Spinal cord (tissue), 10 donors: ENCODE data around the gene TIGD1. TPM values are rescaled to one million over a fixed set of nuclear protein-coding genes. Genes with fewer than 3 reads are reported as not detected.

Experiments used
- DNase-seq, 6 donors: peaks; one replicate each; pipeline versions ENCODE4 v3.0.0 to v3.0.0-alpha.2; 2013 to 2015; ENCODE audit warnings: low spot score in 6 of 6, low read depth in 4 of 6
- H3K27ac ChIP-seq: one replicate; pipeline ENCODE4 v1.5.1; 2013; ENCODE audit warnings: low read depth, low read length, control low read depth
- H3K27me3 ChIP-seq: one replicate; pipeline ENCODE4 v1.6.1; 2013; ENCODE audit warnings: low read length; ENCODE audit not compliant: control insufficient read depth, insufficient read depth
- H3K36me3 ChIP-seq: one replicate; pipeline ENCODE4 v1.6.1; 2013; ENCODE audit warnings: low read length; ENCODE audit not compliant: control insufficient read depth, insufficient read depth
- H3K4me1 ChIP-seq: one replicate; pipeline ENCODE4 v1.6.1; 2013; ENCODE audit warnings: low read length; ENCODE audit not compliant: control insufficient read depth, insufficient read depth
- H3K4me3 ChIP-seq: one replicate; pipeline ENCODE4 v1.5.1; 2013; ENCODE audit warnings: low read depth, low read length, control low read depth
- H3K9me3 ChIP-seq: one replicate; pipeline ENCODE4 v1.6.1; 2013; ENCODE audit warnings: low read length; ENCODE audit not compliant: control insufficient read depth, insufficient read depth
- WGBS: methylation state at CpG from one replicate; pipeline ENCODE4 v1.1.5; 2013; ENCODE audit warnings: missing lambda C conversion rate; ENCODE audit not compliant: insufficient coverage; 5-methylcytosine and 5-hydroxymethylcytosine counted together
- long read RNA-seq, 4 donors: transcript quantifications; one replicate each; lab custom pipeline, GENCODE V29; 2026
- polyA plus RNA-seq, 2 donors: library from polyadenylated mRNA; unstranded; fragments of 120-200 nt; gene quantifications; one replicate each; pipeline ENCODE4 v1.2.1, GENCODE V29; 2013; ENCODE audit not compliant: insufficient read length in 2 of 2
- total RNA-seq, 2 donors: library from RNA; depleted of rRNA in 1 of 2; stranded (reverse); fragments of 120-200 nt in 1 of 2; fragments of >200 nt in 1 of 2; gene quantifications; one replicate each; pipeline versions ENCODE4 v1.2.3 to v1.2.4, GENCODE V29; 2013 to 2014
- donor health status: healthy.

The TIGD1 gene
- total RNA-seq (10 to 100 TPM in 1 of 2 donors, 1 to 10 TPM in 1; 5.9 to 11.1 TPM), polyA plus RNA-seq (10 to 100 TPM in 1 of 2 donors, 1 to 10 TPM in 1; 9.8 to 10.8 TPM)
- long read RNA-seq, donor 1, partial matches to known transcripts: 0 of 4 reads
- long read RNA-seq, donor 1, other reads (novel, unspliced or antisense): 0 of 4 reads
- long read RNA-seq, donor 2, partial matches to known transcripts: 0 of 1 reads
- long read RNA-seq, donor 2, other reads (novel, unspliced or antisense): 0 of 1 reads
- long read RNA-seq, donor 3, partial matches to known transcripts: 0 of 4 reads
- long read RNA-seq, donor 3, other reads (novel, unspliced or antisense): 0 of 4 reads
- long read RNA-seq, donor 4, transcript TIGD1-201 (1 exons, 2,623 nt): major isoform, 6 of 6 reads
- long read RNA-seq, donor 4, partial matches to known transcripts: 0 of 6 reads
- long read RNA-seq, donor 4, other reads (novel, unspliced or antisense): 0 of 6 reads

- Histone ChIP-seq H3K36me3 (peaks cover 18% of the 10 kb centered on the region), H3K4me1 (peaks cover 14% of the 10 kb centered on the region), H3K9me3 (peaks cover 2% of the 10 kb centered on the region), H3K4me3 (peak within 1 kb of the TSS; percentile 93), H3K27ac (peak within 1 kb of the TSS; percentile 90), H3K27me3 (no peaks in the 10 kb centered on the region)
- DNase-seq: peak; percentile 79 to 97 (median 88)
- under 1% methylated on average over 69 of the region's 81 CpGs for WGBS
Observed at GRCh38 chr2:232550354-232551249, at the start of gene TIGD1, which contains the start of gene EIF4E2. TIGD1 (minus strand) TSS chr2:232550557; CDS start chr2:232549882, 675 bp downstream. EIF4E2 (plus strand) TSS chr2:232550689; CDS start chr2:232550725, 36 bp downstream.

- H3K9me3 ChIP-seq: no peaks in the 10 kb centered on the region
- H3K36me3 ChIP-seq: no peaks in the 10 kb centered on the region
- no peak overlapping the region for H3K27ac ChIP-seq
- no peak overlapping the region for H3K4me3 ChIP-seq
- 91% methylated on average over 4 of the region's 4 CpGs for WGBS
- no peak for DNase-seq
- H3K4me1 ChIP-seq: peaks cover 15% of the 10 kb centered on the region
- no peaks in the 10 kb centered on the region for H3K27me3 ChIP-seq
Observed at GRCh38 chr2:232598293-232598692, 47.9 kb upstream of the TIGD1 start.

GRCh38 chr2:232597362-232598079, 47.2 kb upstream of the TIGD1 start:
- Histone ChIP-seq H3K27me3 (no peaks in the 10 kb centered on the region), H3K27ac (no peak overlapping the region), H3K9me3 (no peaks in the 10 kb centered on the region), H3K36me3 (no peaks in the 10 kb centered on the region), H3K4me1 (peaks cover 15% of the 10 kb centered on the region), H3K4me3 (no peak overlapping the region)
- no peak for DNase-seq
- WGBS: 97% methylated on average over 5 of the region's 7 CpGs

GRCh38 chr2:232593982-232594381, 43.6 kb upstream of the TIGD1 start:
- WGBS: 90% methylated on average over 4 of the region's 7 CpGs
- H3K27ac ChIP-seq: no peak overlapping the region

DNA sequence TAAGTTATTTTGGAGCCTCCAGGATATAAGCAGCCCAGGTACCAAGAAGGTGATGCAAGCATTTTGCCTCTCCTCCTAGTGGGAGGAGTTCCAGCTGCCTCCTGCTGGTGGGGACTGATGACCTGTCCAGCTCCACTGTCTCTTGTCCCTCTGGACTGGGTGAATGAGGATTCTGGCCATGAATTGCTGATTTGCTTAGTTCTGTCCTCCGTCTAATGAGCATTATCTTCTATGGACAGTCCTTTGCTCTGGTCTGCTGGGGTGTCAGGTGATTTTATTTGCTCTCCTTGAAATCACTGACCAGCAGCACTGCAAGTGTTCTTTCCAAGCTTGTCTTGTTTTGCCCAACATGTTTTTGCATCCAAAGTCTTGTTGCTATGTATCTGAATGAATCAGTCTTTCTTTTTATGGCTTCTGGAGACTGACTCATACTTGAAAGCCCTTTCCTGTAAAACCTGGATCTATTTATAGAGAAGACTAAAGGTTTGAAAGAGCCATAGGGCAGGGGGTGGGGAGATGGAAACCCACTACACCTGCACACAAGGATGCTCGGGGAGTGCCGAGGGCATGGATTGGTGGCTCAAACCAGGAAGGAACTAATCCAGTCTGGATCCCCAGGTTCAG, 42.5 kb upstream of the TIGD1 start:
- Histone ChIP-seq H3K27ac (no peak overlapping the region), H3K27me3 (no peaks in the 10 kb centered on the region), H3K36me3 (peaks cover 3% of the 10 kb centered on the region), H3K4me3 (no peak overlapping the region), H3K9me3 (no peaks in the 10 kb centered on the region), H3K4me1 (peaks cover 5% of the 10 kb centered on the region)
- no peak for DNase-seq
- 82% methylated on average over 3 of the region's 3 CpGs for WGBS

More at GRCh38 chr2:232593982-232594381, 43.6 kb upstream of the TIGD1 start:
- Histone ChIP-seq H3K36me3 (no peaks in the 10 kb centered on the region), H3K4me3 (no peak overlapping the region), H3K9me3 (no peaks in the 10 kb centered on the region), H3K27me3 (no peaks in the 10 kb centered on the region), H3K4me1 (peaks cover 5% of the 10 kb centered on the region)
- DNase-seq: no peak

DNA sequence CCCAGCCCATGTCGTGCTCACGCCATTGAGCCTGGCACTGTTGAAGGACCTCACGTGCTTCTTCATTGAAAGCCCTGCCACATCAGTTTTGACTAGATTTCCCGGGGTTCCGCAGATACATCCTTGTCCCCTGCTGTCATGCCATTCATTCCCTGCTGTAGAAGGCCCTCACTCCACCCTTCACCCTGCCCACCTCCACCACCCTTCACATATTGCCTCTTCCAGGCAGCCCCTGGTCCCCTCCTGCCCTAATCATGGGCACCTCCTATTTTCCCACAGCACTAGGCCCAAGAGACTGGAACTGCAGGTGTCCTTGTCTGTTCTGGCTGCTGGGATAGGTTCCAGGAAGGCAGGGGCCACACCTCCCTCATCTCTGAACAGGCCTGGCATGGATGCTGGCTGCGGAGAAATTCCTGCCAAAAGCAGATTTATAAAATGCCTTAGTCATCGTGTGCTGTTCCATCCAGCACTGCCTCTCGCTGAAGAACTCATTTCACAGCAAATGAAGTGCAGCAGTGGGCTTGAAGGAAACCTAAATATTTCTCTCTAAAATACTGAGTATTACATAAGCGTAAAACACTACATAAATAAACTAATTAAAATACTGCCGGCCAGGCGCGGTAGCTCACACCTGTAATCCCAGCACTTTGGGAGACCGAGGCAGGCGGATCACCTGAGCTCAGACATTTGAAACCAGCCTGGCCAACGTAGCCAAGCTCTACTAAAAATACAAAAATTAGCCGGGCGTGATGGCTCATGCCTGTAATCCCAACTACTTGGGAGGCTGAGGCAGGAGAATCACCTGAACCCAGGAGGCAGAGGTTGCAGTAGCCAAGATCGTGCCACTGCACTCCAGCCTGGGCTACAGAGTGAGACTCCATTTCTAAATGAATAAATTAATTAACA, 38.6 kb upstream of the TIGD1 start:
- no peak overlapping the region for H3K27ac ChIP-seq
- peaks cover 3% of the 10 kb centered on the region for H3K36me3 ChIP-seq
- H3K4me1 ChIP-seq: peaks cover 8% of the 10 kb centered on the region
- H3K4me3 ChIP-seq: no peak overlapping the region
- DNase-seq: peak in 2 of 6 donors; percentile 54 to 66
- peaks cover 2% of the 10 kb centered on the region for H3K9me3 ChIP-seq
- 87% methylated on average over 15 of the region's 18 CpGs for WGBS
- H3K27me3 ChIP-seq: no peaks in the 10 kb centered on the region

- no peak for DNase-seq
- peaks cover 3% of the 10 kb centered on the region for H3K36me3 ChIP-seq
- H3K4me3 ChIP-seq: no peak overlapping the region
- H3K9me3 ChIP-seq: peaks cover 2% of the 10 kb centered on the region
- peaks cover 8% of the 10 kb centered on the region for H3K4me1 ChIP-seq
- no peaks in the 10 kb centered on the region for H3K27me3 ChIP-seq
- H3K27ac ChIP-seq: no peak overlapping the region
- 89% methylated on average over 8 of the region's 8 CpGs for WGBS
Observed at GRCh38 chr2:232588031-232588430, 37.7 kb upstream of the TIGD1 start.

GRCh38 chr2:232587512-232587911, 37.2 kb upstream of the TIGD1 start:
- Histone ChIP-seq H3K36me3 (peaks cover 3% of the 10 kb centered on the region), H3K27me3 (no peaks in the 10 kb centered on the region), H3K9me3 (peaks cover 2% of the 10 kb centered on the region), H3K4me1 (peaks cover 8% of the 10 kb centered on the region), H3K4me3 (no peak overlapping the region), H3K27ac (no peak overlapping the region)
- no peak for DNase-seq
- 82% methylated on average over 6 of the region's 7 CpGs for WGBS
